ENCODE results near the gene CXCL8. TPM values are rescaled to one million over a fixed set of nuclear protein-coding genes. Genes with fewer than 3 reads are reported as not detected.
"Not testable (repeated sequence)": the region's sequence is repeated elsewhere in the genome, so short reads cannot be mapped to it uniquely, and the experiment has no call there.

Gene CXCL8
- total RNA-seq, 1 donor from 2014 or later = 1.2 TPM

DNA sequence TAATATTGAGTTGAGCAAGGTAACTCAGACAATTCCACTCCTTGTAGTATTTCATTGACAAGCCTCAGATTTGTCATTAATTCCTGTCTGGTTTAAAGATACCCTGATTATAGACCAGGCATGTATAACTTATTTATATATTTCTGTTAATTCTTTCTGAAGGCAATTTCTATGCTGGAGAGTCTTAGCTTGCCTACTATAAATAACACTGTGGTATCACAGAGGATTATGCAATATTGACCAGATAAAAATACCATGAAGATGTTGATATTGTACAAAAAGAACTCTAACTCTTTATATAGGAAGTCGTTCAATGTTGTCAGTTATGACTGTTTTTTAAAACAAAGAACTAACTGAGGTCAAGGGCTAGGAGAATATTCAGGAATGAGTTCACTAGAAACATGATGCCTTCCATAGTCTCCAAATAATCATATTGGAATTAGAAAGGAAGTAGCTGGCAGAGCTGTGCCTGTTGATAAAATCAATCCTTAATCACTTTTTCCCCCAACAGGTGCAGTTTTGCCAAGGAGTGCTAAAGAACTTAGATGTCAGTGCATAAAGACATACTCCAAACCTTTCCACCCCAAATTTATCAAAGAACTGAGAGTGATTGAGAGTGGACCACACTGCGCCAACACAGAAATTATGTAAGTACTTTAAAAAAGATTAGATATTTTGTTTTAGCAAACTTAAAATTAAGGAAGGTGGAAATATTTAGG lies 821 bp downstream of the CXCL8 start:
- no peak for DNase-seq
- ATAC-seq = no peak
- intact Hi-C loops (cut with micrococcal nuclease) = no loop called here

DNA sequence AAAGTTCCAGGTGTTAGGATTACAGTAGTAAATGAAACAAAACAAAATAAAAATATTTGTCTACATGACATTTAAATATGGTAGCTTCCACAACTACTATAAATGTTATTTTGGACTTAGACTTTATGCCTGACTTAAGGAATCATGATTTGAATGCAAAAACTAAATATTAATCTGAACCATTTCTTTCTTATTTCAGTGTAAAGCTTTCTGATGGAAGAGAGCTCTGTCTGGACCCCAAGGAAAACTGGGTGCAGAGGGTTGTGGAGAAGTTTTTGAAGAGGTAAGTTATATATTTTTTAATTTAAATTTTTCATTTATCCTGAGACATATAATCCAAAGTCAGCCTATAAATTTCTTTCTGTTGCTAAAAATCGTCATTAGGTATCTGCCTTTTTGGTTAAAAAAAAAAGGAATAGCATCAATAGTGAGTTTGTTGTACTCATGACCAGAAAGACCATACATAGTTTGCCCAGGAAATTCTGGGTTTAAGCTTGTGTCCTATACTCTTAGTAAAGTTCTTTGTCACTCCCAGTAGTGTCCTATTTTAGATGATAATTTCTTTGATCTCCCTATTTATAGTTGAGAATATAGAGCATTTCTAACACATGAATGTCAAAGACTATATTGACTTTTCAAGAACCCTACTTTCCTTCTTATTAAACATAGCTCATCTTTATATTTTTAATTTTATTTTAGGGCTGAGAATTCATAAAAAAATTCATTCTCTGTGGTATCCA lies 1.6 kb downstream of the CXCL8 start:
- ATAC-seq (no peak), DNase-seq (no peak)
- intact Hi-C loops (cut with micrococcal nuclease) = no loop called here

DNA sequence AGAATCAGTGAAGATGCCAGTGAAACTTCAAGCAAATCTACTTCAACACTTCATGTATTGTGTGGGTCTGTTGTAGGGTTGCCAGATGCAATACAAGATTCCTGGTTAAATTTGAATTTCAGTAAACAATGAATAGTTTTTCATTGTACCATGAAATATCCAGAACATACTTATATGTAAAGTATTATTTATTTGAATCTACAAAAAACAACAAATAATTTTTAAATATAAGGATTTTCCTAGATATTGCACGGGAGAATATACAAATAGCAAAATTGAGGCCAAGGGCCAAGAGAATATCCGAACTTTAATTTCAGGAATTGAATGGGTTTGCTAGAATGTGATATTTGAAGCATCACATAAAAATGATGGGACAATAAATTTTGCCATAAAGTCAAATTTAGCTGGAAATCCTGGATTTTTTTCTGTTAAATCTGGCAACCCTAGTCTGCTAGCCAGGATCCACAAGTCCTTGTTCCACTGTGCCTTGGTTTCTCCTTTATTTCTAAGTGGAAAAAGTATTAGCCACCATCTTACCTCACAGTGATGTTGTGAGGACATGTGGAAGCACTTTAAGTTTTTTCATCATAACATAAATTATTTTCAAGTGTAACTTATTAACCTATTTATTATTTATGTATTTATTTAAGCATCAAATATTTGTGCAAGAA lies 2.3 kb downstream of the CXCL8 start:
- ATAC-seq (no peak), DNase-seq (no peak)
- intact Hi-C loops (cut with micrococcal nuclease) = no loop called here

DNA sequence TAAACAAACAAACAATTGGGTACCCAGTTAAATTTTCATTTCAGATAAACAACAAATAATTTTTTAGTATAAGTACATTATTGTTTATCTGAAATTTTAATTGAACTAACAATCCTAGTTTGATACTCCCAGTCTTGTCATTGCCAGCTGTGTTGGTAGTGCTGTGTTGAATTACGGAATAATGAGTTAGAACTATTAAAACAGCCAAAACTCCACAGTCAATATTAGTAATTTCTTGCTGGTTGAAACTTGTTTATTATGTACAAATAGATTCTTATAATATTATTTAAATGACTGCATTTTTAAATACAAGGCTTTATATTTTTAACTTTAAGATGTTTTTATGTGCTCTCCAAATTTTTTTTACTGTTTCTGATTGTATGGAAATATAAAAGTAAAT lies 2.9 kb downstream of the CXCL8 start:
- ATAC-seq (no peak), DNase-seq (no peak)
- intact Hi-C loops (cut with micrococcal nuclease) = no loop called here

DNA sequence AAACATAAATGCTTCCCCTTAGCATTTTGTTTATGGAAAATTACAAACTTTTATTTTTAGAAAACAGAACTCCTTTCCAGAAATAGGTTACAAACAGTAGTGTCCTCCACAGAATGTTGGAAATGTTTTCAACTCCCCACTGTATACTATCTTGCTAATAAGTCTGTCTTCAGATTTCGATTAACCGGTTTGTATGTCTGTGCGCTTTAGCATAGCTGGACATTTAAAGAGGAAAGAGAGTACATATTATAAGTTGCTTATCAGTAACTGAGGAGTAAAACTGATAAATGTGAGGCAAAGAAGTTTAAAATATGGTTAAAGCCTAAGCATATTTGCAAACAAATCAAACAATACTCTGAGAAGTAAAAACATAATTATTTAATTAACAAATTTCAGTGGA lies 3.4 kb downstream of the CXCL8 start:
- no peak for DNase-seq
- ATAC-seq = no peak
- intact Hi-C loops (cut with micrococcal nuclease) = no loop called here

DNA sequence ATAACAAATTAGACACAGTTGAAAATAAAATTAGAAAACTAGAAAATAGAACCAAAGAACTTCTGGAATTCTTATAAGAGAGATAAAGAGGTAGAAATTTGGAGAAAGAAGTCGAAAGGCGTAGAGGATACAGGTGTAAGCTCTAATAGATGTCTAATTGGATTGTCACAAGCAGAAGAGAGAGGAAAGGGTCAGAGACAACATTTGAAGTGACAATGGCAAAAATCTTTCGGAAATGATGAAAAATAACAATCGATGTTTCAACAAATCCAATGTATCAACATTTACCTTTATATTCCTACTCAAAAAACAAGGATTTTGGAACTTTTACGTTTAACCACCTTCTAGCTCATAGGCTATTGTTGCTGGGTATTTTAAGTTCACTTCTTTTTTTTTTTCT lies 3.8 kb downstream of the CXCL8 start:
- ATAC-seq (no peak), DNase-seq (no peak)
- intact Hi-C loops (cut with micrococcal nuclease) = no loop called here

DNA sequence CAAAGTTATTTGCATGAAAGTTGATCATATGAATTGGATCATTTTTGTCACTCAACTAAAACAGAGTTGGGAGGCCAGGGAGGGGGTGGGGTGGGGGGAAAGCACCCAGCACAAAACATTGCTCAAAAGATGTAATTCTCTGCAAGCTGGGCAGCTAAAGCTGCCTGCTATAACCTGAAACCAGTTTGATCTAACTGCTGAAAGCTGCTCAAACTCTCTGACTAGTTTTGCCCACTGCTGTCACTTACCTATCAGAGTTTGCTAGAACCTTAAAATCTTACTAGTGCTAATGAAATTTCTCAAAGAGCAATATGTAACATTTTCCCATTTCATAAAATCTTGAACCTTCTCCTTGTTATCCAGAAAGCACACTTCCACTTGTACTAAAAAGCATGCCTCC lies 10.4 kb downstream of the CXCL8 start:
- ATAC-seq (no peak), DNase-seq (no peak)
- intact Hi-C loops (cut with micrococcal nuclease) = no loop called here

DNA sequence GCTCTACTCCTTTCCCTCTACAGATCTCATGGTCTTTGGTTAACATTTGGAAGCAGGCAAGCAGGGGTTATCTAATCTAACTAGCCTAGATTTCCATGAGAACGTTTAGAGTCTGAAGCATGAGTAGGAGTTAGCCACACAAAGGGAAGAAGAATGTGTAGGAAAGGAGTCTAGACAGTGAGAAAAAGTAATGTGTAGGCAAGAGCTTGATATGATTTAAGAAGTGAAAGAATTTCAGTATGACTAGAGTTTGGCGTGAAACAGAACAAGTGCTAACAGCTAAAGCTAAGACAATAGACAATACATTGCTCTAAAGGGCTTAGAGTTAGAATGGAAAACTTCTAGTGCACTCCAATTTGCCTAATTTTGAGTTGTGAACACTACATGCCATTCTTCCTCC lies 10.8 kb downstream of the CXCL8 start:
- intact Hi-C loops (cut with micrococcal nuclease) = no loop called here
- DNase-seq (no peak), ATAC-seq (no peak)

DNA sequence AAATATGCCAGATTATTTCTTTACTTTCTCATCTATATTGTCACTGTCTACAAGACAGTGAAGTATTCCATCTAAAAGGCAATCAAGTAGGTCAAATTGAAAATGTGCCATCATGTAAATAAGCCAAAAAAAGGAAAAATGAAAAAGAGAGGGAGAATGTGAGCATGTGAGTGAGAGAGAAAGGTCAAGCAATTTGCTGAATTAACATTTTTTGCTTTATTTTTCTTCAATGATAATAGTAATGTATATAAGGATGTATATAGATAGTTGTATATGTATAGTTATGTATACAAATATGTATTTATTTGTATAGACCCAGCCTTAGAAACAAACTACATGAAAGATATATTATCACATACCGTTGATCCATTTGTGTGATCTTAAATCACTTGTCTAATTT lies 11.5 kb downstream of the CXCL8 start:
- DNase-seq (no peak), ATAC-seq (no peak)
- intact Hi-C loops (cut with micrococcal nuclease) = no loop called here

DNA sequence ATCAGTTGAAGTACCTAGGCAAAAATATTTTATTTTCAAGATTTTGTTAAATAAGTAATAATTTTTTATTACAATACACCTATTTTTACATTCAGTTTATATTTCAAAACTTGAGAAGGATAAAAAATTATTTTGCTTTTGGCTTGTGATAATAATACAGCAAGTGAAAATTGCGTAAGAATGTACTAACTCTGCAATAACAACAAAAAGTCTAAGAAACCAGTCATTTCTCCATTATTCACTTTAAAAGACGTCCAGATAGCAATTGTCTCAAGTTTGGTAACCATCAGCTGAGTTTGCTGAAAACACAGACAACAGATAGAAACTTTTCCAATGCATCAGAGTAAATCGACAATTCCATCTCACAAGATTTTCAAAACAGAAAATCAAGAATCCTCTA lies 12.1 kb downstream of the CXCL8 start:
- no peak for ATAC-seq
- DNase-seq = no peak
- intact Hi-C loops (cut with micrococcal nuclease) = no loop called here

DNA sequence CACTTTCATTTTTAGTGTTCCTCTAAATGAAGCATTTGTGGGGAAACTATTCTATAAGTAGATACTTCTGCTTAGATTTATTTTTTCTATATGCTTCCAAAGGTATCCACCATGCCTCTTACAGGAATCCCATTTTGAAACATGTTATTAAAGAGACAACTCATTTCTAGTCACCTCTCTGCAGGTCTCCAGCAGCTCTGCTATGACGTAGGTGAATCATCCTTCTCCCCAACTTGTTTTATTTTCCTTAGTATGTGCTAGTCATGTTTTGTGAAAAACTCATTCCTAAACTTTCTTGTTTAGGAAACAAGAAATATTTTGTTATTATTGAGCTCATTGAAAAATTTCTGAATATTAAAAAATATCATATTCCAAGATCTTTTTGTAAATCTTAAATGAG lies 12.8 kb downstream of the CXCL8 start:
- no peak for DNase-seq
- no peak for ATAC-seq
- intact Hi-C loops (cut with micrococcal nuclease) = no loop called here

DNA sequence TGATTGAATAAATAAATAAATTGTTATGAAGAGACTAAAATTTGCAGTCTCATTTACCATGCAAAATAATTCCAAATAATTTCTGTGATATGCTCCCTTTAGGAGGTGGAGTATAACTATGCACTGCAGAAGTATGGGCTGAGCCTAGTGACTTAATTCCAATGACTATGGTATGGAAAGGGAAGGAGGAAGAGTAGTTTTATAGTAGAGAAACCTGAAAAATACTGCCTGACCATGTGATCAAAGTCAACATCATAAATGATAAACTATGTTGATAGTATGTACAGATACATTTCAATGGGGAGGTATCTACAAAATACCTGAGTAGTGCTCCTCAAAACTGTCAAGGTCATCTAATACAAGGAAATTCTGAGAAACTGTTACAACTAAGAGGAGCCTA lies 14.6 kb downstream of the CXCL8 start:
- ATAC-seq = no peak
- intact Hi-C loops (cut with micrococcal nuclease) = no loop called here
- no peak for DNase-seq

DNA sequence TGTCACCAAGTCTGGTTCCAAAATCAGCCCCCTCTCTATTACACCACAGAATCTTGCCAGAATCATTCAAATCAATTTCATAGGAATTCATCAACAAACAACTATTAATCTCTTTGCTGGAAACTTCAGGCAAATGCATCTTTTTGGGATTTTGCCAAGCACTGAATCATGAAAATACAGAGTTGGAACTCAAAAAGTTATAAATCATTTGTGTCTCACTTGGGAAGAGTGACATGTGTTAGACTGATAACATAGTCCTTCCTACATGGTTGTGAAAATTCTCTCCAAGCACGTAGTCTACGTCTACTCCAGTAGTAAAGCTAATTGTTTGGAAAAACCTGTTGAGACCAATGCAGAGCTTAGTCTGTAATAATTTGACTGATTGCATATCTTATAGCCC lies 19.0 kb downstream of the CXCL8 start:
- no peak for DNase-seq
- no peak for ATAC-seq
- intact Hi-C loops (cut with micrococcal nuclease) = no loop called here

DNA sequence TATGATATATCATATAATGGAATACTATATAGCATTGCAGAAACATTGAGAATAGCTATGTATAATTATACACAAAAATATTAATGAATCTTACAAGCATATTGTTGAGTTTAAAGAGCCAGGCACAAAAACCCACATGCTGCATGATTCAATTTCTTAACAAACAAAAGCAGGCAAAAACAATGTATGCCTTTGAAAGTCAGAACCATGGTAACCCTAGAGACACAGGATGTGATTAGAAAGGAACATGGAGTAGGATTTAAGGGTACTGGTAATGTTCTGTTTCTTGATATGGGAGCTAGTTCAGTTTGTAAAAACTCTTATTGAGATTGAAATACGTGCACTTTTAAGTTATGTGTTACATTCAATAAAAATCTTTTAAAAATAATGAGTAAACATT lies 21.5 kb downstream of the CXCL8 start:
- DNase-seq (no peak), ATAC-seq (no peak)
- intact Hi-C loops (cut with micrococcal nuclease) = no loop called here

DNA sequence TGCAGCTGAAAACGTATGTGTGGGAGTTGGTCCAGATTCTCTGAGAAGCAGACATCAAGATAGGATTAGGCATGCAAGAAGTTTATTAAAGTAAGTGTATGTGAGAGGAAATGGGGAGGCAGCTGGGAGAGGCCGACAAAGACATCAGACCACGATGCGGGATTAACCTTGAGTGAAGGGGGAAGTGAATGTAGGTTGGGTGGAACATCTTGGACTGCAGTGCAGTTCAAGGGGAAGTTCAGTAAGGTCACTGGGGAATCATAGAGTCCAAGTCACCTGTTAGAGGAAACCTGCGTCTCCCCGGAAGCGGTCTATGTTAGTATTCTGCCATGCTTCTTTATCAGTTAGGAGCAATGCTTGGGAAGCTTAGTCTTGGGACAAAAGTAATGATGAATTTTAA lies 22.0 kb downstream of the CXCL8 start:
- DNase-seq = no peak
- intact Hi-C loops (cut with micrococcal nuclease) = no loop called here
- no peak for ATAC-seq

DNA sequence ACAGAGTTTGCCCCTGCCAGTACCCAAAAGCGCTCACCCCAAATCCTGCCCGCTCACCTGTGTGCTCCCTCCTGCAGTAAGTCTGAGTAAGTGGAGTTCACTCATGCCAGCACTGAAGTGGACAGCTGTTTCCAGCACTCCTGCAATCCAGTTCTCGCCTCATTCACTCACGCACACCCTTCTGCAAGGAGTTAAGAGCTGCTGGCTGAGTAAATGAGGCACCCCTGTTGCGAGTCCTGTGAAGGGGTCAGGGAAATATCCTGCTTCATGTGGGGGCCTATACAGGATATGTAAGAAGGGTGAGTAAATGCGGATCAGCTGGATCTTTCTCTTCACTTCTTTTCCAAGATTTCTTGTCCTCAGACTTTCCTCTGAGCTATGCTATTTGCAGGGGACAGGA lies 23.5 kb downstream of the CXCL8 start:
- no peak for ATAC-seq
- intact Hi-C loops (cut with micrococcal nuclease) = no loop called here
- DNase-seq = no peak

DNA sequence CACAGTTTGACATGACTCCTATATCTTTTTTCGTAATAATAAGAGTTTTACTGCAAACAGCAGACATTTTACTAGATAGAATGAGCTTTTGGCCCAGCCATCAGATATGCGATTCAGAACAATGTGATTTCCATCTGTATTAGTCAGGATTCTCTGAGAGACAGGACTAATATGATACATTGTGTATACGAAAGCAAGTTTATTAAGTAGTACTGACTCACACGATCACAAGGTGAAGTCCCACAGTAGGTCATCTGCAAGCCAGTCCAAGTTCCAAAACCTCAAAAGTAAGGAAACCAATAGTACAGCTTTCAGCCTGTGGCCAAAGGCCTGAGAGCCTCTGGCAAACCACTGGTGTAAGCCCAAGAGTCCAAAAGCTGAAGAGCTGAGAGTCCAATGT lies 24.1 kb downstream of the CXCL8 start:
- intact Hi-C loops (cut with micrococcal nuclease) = no loop called here
- ATAC-seq = no peak
- no peak for DNase-seq

DNA sequence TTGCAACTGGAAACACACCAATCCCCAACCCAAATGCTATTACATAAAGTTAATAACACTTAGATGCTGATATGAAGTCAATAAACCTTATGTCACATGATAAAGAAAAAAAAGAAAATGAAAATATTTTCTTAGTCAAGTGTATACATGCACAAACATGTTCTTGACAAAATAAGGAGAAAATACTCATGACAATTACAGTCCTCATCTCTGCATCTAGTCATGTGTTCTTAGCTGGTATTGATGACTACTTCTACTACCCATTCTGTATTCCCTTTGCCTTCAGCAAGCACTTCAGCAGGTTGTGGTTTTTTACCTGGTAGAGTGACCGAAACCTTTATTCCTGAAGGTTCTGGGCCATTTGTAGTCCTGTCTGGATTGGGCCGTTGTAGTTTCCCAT lies 24.9 kb downstream of the CXCL8 start:
- DNase-seq = no peak
- no peak for ATAC-seq
- intact Hi-C loops (cut with micrococcal nuclease) = no loop called here

DNA sequence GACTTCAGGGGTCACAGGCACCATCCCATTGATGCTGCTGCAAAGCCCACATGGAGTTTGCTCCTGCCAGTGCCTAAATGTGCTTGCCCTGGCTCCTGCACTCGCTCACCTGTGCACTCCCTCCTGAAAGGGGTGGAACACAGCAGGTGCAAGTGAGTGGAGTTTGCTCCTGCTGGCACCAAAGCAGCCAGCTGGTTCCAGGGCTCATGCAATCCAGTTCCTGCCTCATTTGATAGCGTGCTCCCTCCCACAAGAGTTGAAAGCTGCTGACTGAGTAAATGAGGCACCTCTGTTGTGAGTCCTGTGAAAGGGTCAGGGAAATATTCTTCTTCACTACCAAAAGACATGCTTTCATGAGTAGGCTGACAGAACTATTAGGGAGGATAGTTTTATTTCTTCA lies 30.5 kb downstream of the CXCL8 start:
- DNase-seq (no peak), ATAC-seq (no peak)
- intact Hi-C loops (cut with micrococcal nuclease) = no loop called here

DNA sequence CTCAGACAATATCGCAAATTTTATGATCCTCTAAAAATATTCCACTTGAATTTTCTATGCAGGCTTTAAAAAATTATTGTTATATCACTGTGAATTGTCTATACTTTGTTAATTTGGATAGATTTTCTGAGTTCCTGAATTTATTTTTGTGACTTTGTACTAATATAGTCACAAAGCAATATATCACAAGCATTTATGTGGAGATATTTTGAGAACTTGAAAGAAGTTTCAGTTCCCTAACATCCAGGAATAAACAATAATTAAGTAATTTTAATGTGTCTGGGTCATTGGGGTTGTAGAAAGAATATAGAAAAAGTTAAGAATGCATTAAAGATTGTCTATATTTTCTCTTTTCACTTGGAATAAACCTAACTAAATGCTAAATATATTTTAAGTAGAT lies 32.0 kb downstream of the CXCL8 start:
- DNase-seq (no peak), ATAC-seq (no peak)
- intact Hi-C loops (cut with micrococcal nuclease) = no loop called here

DNA sequence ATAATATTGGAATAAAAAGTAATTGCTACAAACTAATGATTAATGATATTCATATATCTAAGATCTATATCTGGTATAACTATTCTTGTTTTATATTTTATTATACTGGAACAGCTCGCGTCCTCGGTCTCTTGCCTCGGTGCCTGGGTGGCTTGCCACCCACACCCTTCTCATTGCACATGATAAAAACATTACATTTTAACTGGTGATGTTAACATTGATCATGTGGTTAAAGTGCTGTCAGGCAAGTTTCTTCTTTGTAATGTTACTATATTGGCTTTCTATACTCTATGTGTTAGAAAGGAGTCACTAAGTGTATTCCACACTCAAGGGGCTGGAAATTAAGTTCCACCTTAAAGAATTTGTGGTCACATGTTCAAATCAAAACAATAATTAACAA lies 34.0 kb downstream of the CXCL8 start:
- intact Hi-C loops (cut with micrococcal nuclease); ATAC-seq; DNase-seq: not testable (repeated sequence)

All from left ventricle myocardium superior (tissue), 1 donor.